MM.1S (cell line): ENCODE measurements around the gene TOR3A.

Experiments used
- EZH2 ChIP-seq: fragments of 300-600 bp; sonication (generic); optimal IDR thresholded peaks from 2 replicates; pipeline ENCODE3; 2017; ENCODE audit warnings: low read depth, mild to moderate bottlenecking, antibody characterized with exemption, low read length, mixed read lengths
- EZH2phosphoT487 ChIP-seq: fragments of 300-600 bp; sonication (generic); IDR thresholded peaks from 2 replicates; pipeline ENCODE4 v1.6.1; 2018; ENCODE audit warnings: antibody characterized with exemption, low read length
- TF ChIP-seq, protein P1 (sequence below): fragments of 300-600 bp; sonication (generic); IDR thresholded peaks from 2 replicates; pipeline ENCODE4 v1.5.1; 2016; ENCODE audit warnings: antibody characterized with exemption, low read length, mixed read lengths

DNA sequence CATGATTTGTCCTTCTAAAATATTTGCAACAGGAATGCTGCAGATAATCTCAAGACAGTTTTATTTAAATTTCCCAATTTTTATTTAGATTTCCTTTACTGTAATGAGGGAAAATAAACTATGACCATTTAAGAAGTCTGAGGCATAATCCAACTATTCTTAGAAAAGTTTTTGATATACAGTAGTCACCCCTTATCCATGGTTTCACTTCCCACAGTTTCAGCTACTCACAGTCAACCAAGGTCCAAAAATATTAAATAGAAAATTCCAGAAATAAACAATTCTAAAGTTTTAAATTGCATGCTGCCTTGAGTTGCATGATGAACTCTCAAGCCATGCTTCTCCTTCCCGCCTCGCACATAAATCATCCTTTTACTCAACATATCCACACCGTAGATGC lies 33.3 kb downstream of the TOR3A start:
- TF ChIP-seq, protein P1, sequence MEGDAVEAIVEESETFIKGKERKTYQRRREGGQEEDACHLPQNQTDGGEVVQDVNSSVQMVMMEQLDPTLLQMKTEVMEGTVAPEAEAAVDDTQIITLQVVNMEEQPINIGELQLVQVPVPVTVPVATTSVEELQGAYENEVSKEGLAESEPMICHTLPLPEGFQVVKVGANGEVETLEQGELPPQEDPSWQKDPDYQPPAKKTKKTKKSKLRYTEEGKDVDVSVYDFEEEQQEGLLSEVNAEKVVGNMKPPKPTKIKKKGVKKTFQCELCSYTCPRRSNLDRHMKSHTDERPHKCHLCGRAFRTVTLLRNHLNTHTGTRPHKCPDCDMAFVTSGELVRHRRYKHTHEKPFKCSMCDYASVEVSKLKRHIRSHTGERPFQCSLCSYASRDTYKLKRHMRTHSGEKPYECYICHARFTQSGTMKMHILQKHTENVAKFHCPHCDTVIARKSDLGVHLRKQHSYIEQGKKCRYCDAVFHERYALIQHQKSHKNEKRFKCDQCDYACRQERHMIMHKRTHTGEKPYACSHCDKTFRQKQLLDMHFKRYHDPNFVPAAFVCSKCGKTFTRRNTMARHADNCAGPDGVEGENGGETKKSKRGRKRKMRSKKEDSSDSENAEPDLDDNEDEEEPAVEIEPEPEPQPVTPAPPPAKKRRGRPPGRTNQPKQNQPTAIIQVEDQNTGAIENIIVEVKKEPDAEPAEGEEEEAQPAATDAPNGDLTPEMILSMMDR = no peak
- no peak for TF ChIP-seq EZH2
- no peak for TF ChIP-seq EZH2phosphoT487
